Neural progenitor cell (in vitro differentiated cells): ENCODE data around the gene AMELX.

Source experiments
- EZH2 ChIP-seq: fragments of 200-600 bp; sonication (generic); IDR thresholded peaks from 2 replicates; pipeline ENCODE4 v1.6.1; 2017; ENCODE audit warnings: antibody characterized with exemption, mild to moderate bottlenecking, moderate library complexity
- EZH2phosphoT487 ChIP-seq: fragments of 200-600 bp; sonication (generic); IDR thresholded peaks from 2 replicates; pipeline ENCODE4 v1.6.1; 2017; ENCODE audit warnings: antibody characterized with exemption
- TF ChIP-seq, protein P1 (sequence below): fragments of 200-600 bp; sonication (generic); IDR thresholded peaks from 2 replicates; pipeline ENCODE4 v1.5.1; 2017; ENCODE audit warnings: antibody characterized with exemption, mild to moderate bottlenecking

DNA sequence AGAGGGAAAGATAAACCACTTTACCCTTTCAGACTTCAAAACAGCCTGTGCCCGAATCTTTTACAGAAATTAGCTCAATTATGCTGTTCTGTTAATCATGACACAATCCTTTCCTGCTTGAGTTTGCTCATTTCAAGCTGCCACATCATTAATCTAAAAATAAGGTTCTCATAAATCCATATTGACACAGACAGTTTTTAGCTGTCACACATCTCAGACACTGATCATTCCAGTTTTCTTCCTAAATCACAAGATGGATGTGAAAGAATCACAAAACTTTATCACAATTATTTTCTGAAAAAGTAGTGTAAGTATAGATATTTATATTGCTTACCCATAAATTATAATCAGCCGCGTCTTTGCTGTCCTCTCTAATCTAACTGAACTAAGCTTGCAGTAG, 27.9 kb upstream of the AMELX start:
- TF ChIP-seq EZH2phosphoT487 = no peak
- TF ChIP-seq, protein P1, sequence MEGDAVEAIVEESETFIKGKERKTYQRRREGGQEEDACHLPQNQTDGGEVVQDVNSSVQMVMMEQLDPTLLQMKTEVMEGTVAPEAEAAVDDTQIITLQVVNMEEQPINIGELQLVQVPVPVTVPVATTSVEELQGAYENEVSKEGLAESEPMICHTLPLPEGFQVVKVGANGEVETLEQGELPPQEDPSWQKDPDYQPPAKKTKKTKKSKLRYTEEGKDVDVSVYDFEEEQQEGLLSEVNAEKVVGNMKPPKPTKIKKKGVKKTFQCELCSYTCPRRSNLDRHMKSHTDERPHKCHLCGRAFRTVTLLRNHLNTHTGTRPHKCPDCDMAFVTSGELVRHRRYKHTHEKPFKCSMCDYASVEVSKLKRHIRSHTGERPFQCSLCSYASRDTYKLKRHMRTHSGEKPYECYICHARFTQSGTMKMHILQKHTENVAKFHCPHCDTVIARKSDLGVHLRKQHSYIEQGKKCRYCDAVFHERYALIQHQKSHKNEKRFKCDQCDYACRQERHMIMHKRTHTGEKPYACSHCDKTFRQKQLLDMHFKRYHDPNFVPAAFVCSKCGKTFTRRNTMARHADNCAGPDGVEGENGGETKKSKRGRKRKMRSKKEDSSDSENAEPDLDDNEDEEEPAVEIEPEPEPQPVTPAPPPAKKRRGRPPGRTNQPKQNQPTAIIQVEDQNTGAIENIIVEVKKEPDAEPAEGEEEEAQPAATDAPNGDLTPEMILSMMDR = no peak
- no peak for TF ChIP-seq EZH2
